Panc1 (cell line): ENCODE results near the gene SNX6. TPM values are rescaled to one million over a fixed set of nuclear protein-coding genes. Genes with fewer than 3 reads are reported as not detected.
"Not testable (repeated sequence)": the region's sequence is repeated elsewhere in the genome, so short reads cannot be mapped to it uniquely, and the experiment has no call there.

Experiments used
- ATAC-seq: fragments of 200-7000 bp; cut with Tn5 transposase; 2 replicates; pipeline ENCODE4 v1.9.1; 2020; ENCODE audit warnings: mild to moderate bottlenecking, moderate library complexity
- BruUV-seq: library from RNA; stranded (reverse); fragments of 400-500 nt; replicated peaks from 2 replicates; lab custom pipeline; 2021; lab: Mats Ljungman, UMichigan
- CTCF ChIA-PET: fragments of 300-600 bp; sonication (Branson Sonifier 250); formaldehyde crosslinking; loops from one replicate; lab custom pipeline; 2022; ENCODE audit warnings: antibody characterized with exemption; lab: Charles Lee
- POLR2A ChIA-PET: fragments of 300-600 bp; sonication (Branson Sonifier 250); formaldehyde crosslinking; loops from one replicate; lab custom pipeline; 2022; ENCODE audit warnings: antibody characterized with exemption; lab: Charles Lee
- DNase-seq: peaks from one replicate; pipeline ENCODE4 v3.0.0-alpha.2; 2010; ENCODE audit warnings: low read depth, low spot score
- H3K27ac ChIP-seq: 2 replicates; pipeline ENCODE4 v1.5.1; 2011; ENCODE audit warnings: mild to moderate bottlenecking, low read length, inconsistent platforms
- H3K27me3 ChIP-seq: fragments of 200-500 bp; sonication (Bioruptor generic); 2 replicates; pipeline ENCODE4 v1.6.0; 2014; ENCODE audit warnings: low read length, inconsistent platforms; ENCODE audit not compliant: control insufficient read depth, insufficient read depth
- H3K36me3 ChIP-seq: fragments of 200-500 bp; sonication (Bioruptor generic); 2 replicates; pipeline ENCODE4 v1.5.1; 2014; ENCODE audit warnings: inconsistent platforms, mild to moderate bottlenecking, low read length, moderate library complexity; ENCODE audit not compliant: control insufficient read depth, insufficient read depth
- H3K4me1 ChIP-seq: 2 replicates; pipeline ENCODE4 v1.5.1; 2011; ENCODE audit warnings: inconsistent platforms, mild to moderate bottlenecking, low read length, moderate library complexity; ENCODE audit not compliant: control insufficient read depth, insufficient read depth
- H3K4me3 ChIP-seq, 2 experiments: 2 replicates each; pipeline ENCODE4 v1.5.1; 2011 to 2012; ENCODE audit warnings: low read depth in 2 of 2, low read length in 2 of 2, mild to moderate bottlenecking in 2 of 2, inconsistent platforms in 1 of 2, moderate library complexity in 1 of 2
- H3K9me3 ChIP-seq: fragments of 200-500 bp; sonication (Bioruptor generic); 2 replicates; pipeline ENCODE4 v1.5.1; 2014; ENCODE audit warnings: low read depth, mild to moderate bottlenecking, inconsistent platforms, low read length, moderate library complexity; ENCODE audit not compliant: control insufficient read depth, insufficient read depth
- CTCF ChIP-seq: fragments of 450-650 bp; IDR thresholded peaks from 2 replicates; pipeline ENCODE4 v1.5.1; 2017; ENCODE audit warnings: mild to moderate bottlenecking
- POLR2AphosphoS5 ChIP-seq: IDR thresholded peaks from 2 replicates; pipeline ENCODE4 v1.6.1; 2012; ENCODE audit warnings: mild to moderate bottlenecking, low read depth, low read length, moderate library complexity
- REST ChIP-seq, 2 experiments: IDR thresholded peaks; 2 replicates each; pipeline ENCODE4 v1.6.1; 2011 to 2012; ENCODE audit warnings: low read depth in 2 of 2, control low read depth in 1 of 2, low read length in 1 of 2, mild to moderate bottlenecking in 1 of 2, moderate library complexity in 1 of 2; ENCODE audit not compliant: insufficient read depth in 1 of 2
- SIN3A ChIP-seq: IDR thresholded peaks from 2 replicates; pipeline ENCODE4 v1.6.1; 2012; ENCODE audit warnings: low read depth, mild to moderate bottlenecking, low read length, moderate library complexity, borderline replicate concordance; ENCODE audit not compliant: insufficient read depth
- TCF7L2 ChIP-seq: IDR thresholded peaks from 2 replicates; pipeline ENCODE4 v1.6.1; 2011; ENCODE audit warnings: mild to moderate bottlenecking, low read depth, low read length, inconsistent platforms
- in situ Hi-C: cut with HindIII; loops from 2 replicates; pipeline ENCODE4 v1.10.0; 2016; ENCODE audit warnings: low sequenced_read_pairs, low pct_unique_long_range_greater_than_20kb
- intact Hi-C: fragments of 100-400 bp; cut with micrococcal nuclease; formaldehyde crosslinking; loops from one replicate; pipeline ENCODE4 v1.10.0; 2022; ENCODE audit not compliant: unreplicated experiment
- total RNA-seq: library from RNA; stranded (reverse); gene quantifications from one replicate; pipeline ENCODE4 v1.2.1, GENCODE V29; 2021; ENCODE audit not compliant: unreplicated experiment

Gene SNX6
- total RNA-seq, 1 experiment from 2014 or later: 50.9 TPM

- H3K27me3 ChIP-seq: no peaks in the 10 kb centered on the region
- no peaks in the 10 kb centered on the region for H3K9me3 ChIP-seq
- TF ChIP-seq SIN3A (no peak), REST (IDR thresholded peaks at IDR 0.05; ENCODE audit: insufficient read depth in 1 of 2, low read depth in 2 of 2, low read length in 1 of 2) (no peak), CTCF (no peak)
- in situ Hi-C loops: no loop called here
- intact Hi-C loops: no loop called here
- H3K27ac ChIP-seq: no peak overlapping the region
- ATAC-seq (no peak), DNase-seq (no peak)
- no peak overlapping the region for H3K4me3 ChIP-seq
- H3K4me1 ChIP-seq: peaks cover under 1% of the 10 kb centered on the region; the same call in 1 of the 2 replicates
- BruUV-seq: no TSS peak
- no peaks in the 10 kb centered on the region for H3K36me3 ChIP-seq
- ChIA-PET POLR2A (no interaction called here), CTCF (no interaction called here)
Measured at GRCh38 chr14:34660796-34661195, 30.8 kb upstream of the SNX6 start.

- no peaks in the 10 kb centered on the region for H3K4me1 ChIP-seq
- no peaks in the 10 kb centered on the region for H3K27me3 ChIP-seq
- DNase-seq (no peak), ATAC-seq (no peak)
- no peaks in the 10 kb centered on the region for H3K9me3 ChIP-seq
- no peak overlapping the region for H3K27ac ChIP-seq
- H3K4me3 ChIP-seq: no peak overlapping the region
- CTCF ChIA-PET: no interaction called here
- H3K36me3 ChIP-seq: no peaks in the 10 kb centered on the region
- POLR2A ChIA-PET: no interaction called here
- intact Hi-C loops (no loop called here), in situ Hi-C loops (no loop called here)
- no TSS peak for BruUV-seq
- TF ChIP-seq SIN3A: no peak
- TF ChIP-seq TCF7L2: no peak
- TF ChIP-seq POLR2AphosphoS5: no peak
- TF ChIP-seq REST (IDR thresholded peaks at IDR 0.05; ENCODE audit: insufficient read depth in 1 of 2, low read depth in 2 of 2, low read length in 1 of 2): no peak
- no peak for TF ChIP-seq CTCF
Measured at GRCh38 chr14:34655959-34656358, 26.0 kb upstream of the SNX6 start.

GRCh38 chr14:34653073-34653472 lies 23.1 kb upstream of the SNX6 start:
- H3K4me3 ChIP-seq, H3K36me3 ChIP-seq, DNase-seq, in situ Hi-C loops, H3K4me1 ChIP-seq, H3K27me3 ChIP-seq, intact Hi-C loops, BruUV-seq, ATAC-seq, H3K27ac ChIP-seq, H3K9me3 ChIP-seq, POLR2A ChIA-PET, CTCF ChIA-PET: not testable (repeated sequence)

- in situ Hi-C loops, BruUV-seq, H3K27ac ChIP-seq, H3K4me3 ChIP-seq, POLR2A ChIA-PET, H3K36me3 ChIP-seq, H3K9me3 ChIP-seq, DNase-seq, intact Hi-C loops, H3K27me3 ChIP-seq, CTCF ChIA-PET, H3K4me1 ChIP-seq, ATAC-seq: not testable (repeated sequence)
Measured at GRCh38 chr14:34652348-34652747, 22.4 kb upstream of the SNX6 start.
